ENCODE data around the gene COPG2. TPM values are rescaled to one million over a fixed set of nuclear protein-coding genes. Genes with fewer than 3 reads are reported as not detected.
"Not testable (repeated sequence)": the region's sequence is repeated elsewhere in the genome, so short reads cannot be mapped to it uniquely, and the experiment has no call there.

The COPG2 gene
- total and polyA plus RNA-seq, 2 of the 4 experiments (the other 2 are of a cell fraction): 18.1 to 50.0 TPM

GRCh38 chr7:130591464-130591863 is 77.1 kb downstream of the COPG2 start:
- H4K5ac ChIP-seq (ENCODE audit: low read depth, low read length); H3K9me1 ChIP-seq (ENCODE audit: insufficient read depth, low read length); H3K4ac ChIP-seq (ENCODE audit: low read depth, low read length); H4K20me1 ChIP-seq (ENCODE audit: insufficient read depth, low read length); H2BK120ac ChIP-seq (ENCODE audit: low read depth, low read length); H3K14ac ChIP-seq (replicated peaks; ENCODE audit: low read depth, low read length); H3K36me3 ChIP-seq (ENCODE audit: control insufficient read depth, insufficient read depth, low read length); BruUV-seq (replicated peaks); intact Hi-C loops (cut with micrococcal nuclease); H3K18ac ChIP-seq (ENCODE audit: low read depth, low read length); DNase-seq; H2AK9ac ChIP-seq (replicated peaks; ENCODE audit: low read depth, low read length, poor library complexity); H3K27ac ChIP-seq (ENCODE audit: insufficient read depth, low read length); H3K79me1 ChIP-seq (ENCODE audit: low read depth in 1 of 2, low read length in 2 of 2); H2AK5ac ChIP-seq (ENCODE audit: low read depth, low read length); H2AFZ ChIP-seq (replicated peaks; ENCODE audit: low read length, poor library complexity); H3K23ac ChIP-seq (ENCODE audit: low read depth, low read length); H3K4me3 ChIP-seq (ENCODE audit: insufficient read depth, low read depth, low read length); H4K8ac ChIP-seq (ENCODE audit: low read depth in 2 of 2, low read length in 2 of 2); dilution Hi-C loops (cut with HindIII; ENCODE audit: low sequenced_read_pairs, unreplicated experiment); H3K9me3 ChIP-seq (ENCODE audit: control insufficient read depth, insufficient read depth, low read length); H2BK15ac ChIP-seq (ENCODE audit: low read depth, low read length); H3K4me2 ChIP-seq (ENCODE audit: low read depth, low read length); H3K56ac ChIP-seq (ENCODE audit: extremely low read depth, insufficient read depth, low read length); H3K9ac ChIP-seq (ENCODE audit: low read depth, low read length); CTCF ChIA-PET; H2BK5ac ChIP-seq (ENCODE audit: low read depth, low read length, poor library complexity, severe bottlenecking); H3K4me1 ChIP-seq (ENCODE audit: control insufficient read depth, insufficient read depth, low read length); POLR2A ChIA-PET (ENCODE audit: unreplicated experiment); H4K91ac ChIP-seq (ENCODE audit: insufficient read depth, low read depth, low read length); H3K27me3 ChIP-seq (ENCODE audit: control insufficient read depth, insufficient read depth, low read length); in situ Hi-C loops (cut with MboI; ENCODE audit: low sequenced_read_pairs); H2BK20ac ChIP-seq (ENCODE audit: low read depth, low read length); ATAC-seq (ENCODE audit: low read depth): not testable (repeated sequence)
- no CpG with 5 or more reads among the region's 30 CpGs for WGBS, 2 experiments (ENCODE audit: extremely low coverage in 2 of 2, insufficient read length in 1 of 2)

- H3K9ac ChIP-seq (ENCODE audit: low read depth, low read length); in situ Hi-C loops (cut with MboI; ENCODE audit: low sequenced_read_pairs): not testable (repeated sequence)
Measured at GRCh38 chr7:130585932-130586331, 82.6 kb downstream of the COPG2 start.

More at GRCh38 chr7:130585932-130586331, 82.6 kb downstream of the COPG2 start:
- H2BK120ac ChIP-seq (ENCODE audit: low read depth, low read length); BruUV-seq (replicated peaks); ATAC-seq (ENCODE audit: low read depth); H2BK20ac ChIP-seq (ENCODE audit: low read depth, low read length); H2AK9ac ChIP-seq (replicated peaks; ENCODE audit: low read depth, low read length, poor library complexity); H3K79me1 ChIP-seq (ENCODE audit: low read depth in 1 of 2, low read length in 2 of 2); H3K27ac ChIP-seq (ENCODE audit: insufficient read depth, low read length); H3K14ac ChIP-seq (replicated peaks; ENCODE audit: low read depth, low read length); H3K4me3 ChIP-seq (ENCODE audit: insufficient read depth, low read depth, low read length); H3K4me2 ChIP-seq (ENCODE audit: low read depth, low read length); H3K18ac ChIP-seq (ENCODE audit: low read depth, low read length); dilution Hi-C loops (cut with HindIII; ENCODE audit: low sequenced_read_pairs, unreplicated experiment); H3K56ac ChIP-seq (ENCODE audit: extremely low read depth, insufficient read depth, low read length); H3K9me1 ChIP-seq (ENCODE audit: insufficient read depth, low read length); H3K27me3 ChIP-seq (ENCODE audit: control insufficient read depth, insufficient read depth, low read length); H2AK5ac ChIP-seq (ENCODE audit: low read depth, low read length); DNase-seq; H4K8ac ChIP-seq (ENCODE audit: low read depth in 2 of 2, low read length in 2 of 2); H4K91ac ChIP-seq (ENCODE audit: insufficient read depth, low read depth, low read length); H3K4me1 ChIP-seq (ENCODE audit: control insufficient read depth, insufficient read depth, low read length); H2BK5ac ChIP-seq (ENCODE audit: low read depth, low read length, poor library complexity, severe bottlenecking); H3K36me3 ChIP-seq (ENCODE audit: control insufficient read depth, insufficient read depth, low read length); H3K9me3 ChIP-seq (ENCODE audit: control insufficient read depth, insufficient read depth, low read length); CTCF ChIA-PET; intact Hi-C loops (cut with micrococcal nuclease); H2BK15ac ChIP-seq (ENCODE audit: low read depth, low read length); POLR2A ChIA-PET (ENCODE audit: unreplicated experiment); H4K5ac ChIP-seq (ENCODE audit: low read depth, low read length); H2AFZ ChIP-seq (replicated peaks; ENCODE audit: low read length, poor library complexity); H3K4ac ChIP-seq (ENCODE audit: low read depth, low read length); H3K23ac ChIP-seq (ENCODE audit: low read depth, low read length); H4K20me1 ChIP-seq (ENCODE audit: insufficient read depth, low read length): not testable (repeated sequence)
- no CpG with 5 or more reads among the region's 2 CpGs for WGBS, 2 experiments (ENCODE audit: extremely low coverage in 2 of 2, insufficient read length in 1 of 2)
